Raji (cell line): ENCODE measurements around the gene AGAP1.

ENCODE experiments used
- POLR2A ChIP-seq: IDR thresholded peaks from 2 replicates; pipeline ENCODE4 v1.6.1; 2011; ENCODE audit warnings: low read depth, low read length, control low read depth; ENCODE audit not compliant: insufficient read depth

Gene AGAP1

GRCh38 chr2:235584638-235585007 is 90.8 kb downstream of the AGAP1 start:
- TF ChIP-seq POLR2A: no peak

- no peak for TF ChIP-seq POLR2A
Measured at GRCh38 chr2:235587202-235587601, 93.4 kb downstream of the AGAP1 start.

- TF ChIP-seq POLR2A: no peak
Measured at GRCh38 chr2:235588750-235589149, 94.9 kb downstream of the AGAP1 start.

- no peak for TF ChIP-seq POLR2A
Measured at GRCh38 chr2:235591231-235591730, 97.4 kb downstream of the AGAP1 start.

- no peak for TF ChIP-seq POLR2A
Measured at GRCh38 chr2:235591921-235592320, 98.1 kb downstream of the AGAP1 start.

GRCh38 chr2:235592430-235592829 is 98.6 kb downstream of the AGAP1 start:
- TF ChIP-seq POLR2A: no peak

- TF ChIP-seq POLR2A: no peak
Measured at GRCh38 chr2:235592836-235593235, 99.0 kb downstream of the AGAP1 start.

GRCh38 chr2:235594041-235594440 is 100.2 kb downstream of the AGAP1 start:
- TF ChIP-seq POLR2A: no peak

GRCh38 chr2:235594964-235595363 is 101.1 kb downstream of the AGAP1 start:
- no peak for TF ChIP-seq POLR2A

- no peak for TF ChIP-seq POLR2A
Measured at GRCh38 chr2:235595422-235596010, 101.7 kb downstream of the AGAP1 start.

- TF ChIP-seq POLR2A: no peak
Measured at GRCh38 chr2:235596272-235596671, 102.4 kb downstream of the AGAP1 start.

- TF ChIP-seq POLR2A: no peak
Measured at GRCh38 chr2:235597081-235597615, 103.3 kb downstream of the AGAP1 start.

GRCh38 chr2:235598026-235598425 is 104.2 kb downstream of the AGAP1 start:
- no peak for TF ChIP-seq POLR2A

GRCh38 chr2:235598532-235599531 is 105.0 kb downstream of the AGAP1 start:
- TF ChIP-seq POLR2A: no peak

- no peak for TF ChIP-seq POLR2A
Measured at GRCh38 chr2:235599596-235600338, 105.9 kb downstream of the AGAP1 start.
